Measurements from ENCODE around the gene FABP3. TPM values are rescaled to one million over a fixed set of nuclear protein-coding genes. Genes with fewer than 3 reads are reported as not detected.

Gene FABP3
- total RNA-seq, 1 donor from 2014 or later, result 4,698 TPM

- intact Hi-C loops (cut with micrococcal nuclease), result loop anchor here (10.0 kb wide), 1 partner anchor 152 kb away; no protein-coding TSS in a partner anchor
- no peak for ATAC-seq
- DNase-seq, result no peak
These were observed 36.0 kb downstream of the FABP3 start for GRCh38 chr1:31336687-31337467.

- peak; percentile 28 for ATAC-seq
- no peak for DNase-seq
- intact Hi-C loops (cut with micrococcal nuclease), result loop anchor here (10.0 kb wide), 1 partner anchor 150 kb away; no protein-coding TSS in a partner anchor
These were observed 37.9 kb downstream of the FABP3 start for GRCh38 chr1:31335007-31335406.

- intact Hi-C loops (cut with micrococcal nuclease), result no loop called here
- ATAC-seq (no peak), DNase-seq (no peak)
These were observed 45.5 kb downstream of the FABP3 start for GRCh38 chr1:31327381-31327780.

- DNase-seq (no peak), ATAC-seq (peak; percentile 72)
- intact Hi-C loops (cut with micrococcal nuclease), result no loop called here
These were observed 46.4 kb downstream of the FABP3 start for GRCh38 chr1:31326461-31326860.

GRCh38 chr1:31324992-31325391 is 47.9 kb downstream of the FABP3 start:
- DNase-seq (no peak), ATAC-seq (no peak)
- intact Hi-C loops (cut with micrococcal nuclease), result no loop called here

GRCh38 chr1:31324093-31324492 is 48.8 kb downstream of the FABP3 start:
- ATAC-seq (no peak), DNase-seq (no peak)
- intact Hi-C loops (cut with micrococcal nuclease), result no loop called here

GRCh38 chr1:31318146-31318545 is 54.7 kb downstream of the FABP3 start:
- ATAC-seq (no peak), DNase-seq (no peak)
- intact Hi-C loops (cut with micrococcal nuclease), result no loop called here

GRCh38 chr1:31315902-31316301 is 57.0 kb downstream of the FABP3 start:
- ATAC-seq (no peak), DNase-seq (no peak)
- intact Hi-C loops (cut with micrococcal nuclease), result no loop called here

Other genes starting within 250 kb of the FABP3 start
- not detected for gene NKAIN1, start 133.2 kb downstream of the FABP3 start, total RNA-seq
- 19.2 TPM for gene SNRNP40, start 76.3 kb downstream of the FABP3 start, total RNA-seq
- gene ZCCHC17, start 76.0 kb downstream of the FABP3 start, total RNA-seq, result 11.1 TPM
- gene SERINC2, start 40.1 kb upstream of the FABP3 start, total RNA-seq, result 1.3 TPM
- gene TINAGL1, start 203.4 kb upstream of the FABP3 start, total RNA-seq, result 274 TPM
- gene HCRTR1, start 244.6 kb upstream of the FABP3 start, total RNA-seq, result 0.67 TPM